ENCODE measurements around the gene SLC9A2. TPM values are rescaled to one million over a fixed set of nuclear protein-coding genes. Genes with fewer than 3 reads are reported as not detected.

The SLC9A2 gene
- total RNA-seq, 5 donors from 2014 or later (not counting 1 experiment from before 2014, with no cell fraction given) = not detected

DNA sequence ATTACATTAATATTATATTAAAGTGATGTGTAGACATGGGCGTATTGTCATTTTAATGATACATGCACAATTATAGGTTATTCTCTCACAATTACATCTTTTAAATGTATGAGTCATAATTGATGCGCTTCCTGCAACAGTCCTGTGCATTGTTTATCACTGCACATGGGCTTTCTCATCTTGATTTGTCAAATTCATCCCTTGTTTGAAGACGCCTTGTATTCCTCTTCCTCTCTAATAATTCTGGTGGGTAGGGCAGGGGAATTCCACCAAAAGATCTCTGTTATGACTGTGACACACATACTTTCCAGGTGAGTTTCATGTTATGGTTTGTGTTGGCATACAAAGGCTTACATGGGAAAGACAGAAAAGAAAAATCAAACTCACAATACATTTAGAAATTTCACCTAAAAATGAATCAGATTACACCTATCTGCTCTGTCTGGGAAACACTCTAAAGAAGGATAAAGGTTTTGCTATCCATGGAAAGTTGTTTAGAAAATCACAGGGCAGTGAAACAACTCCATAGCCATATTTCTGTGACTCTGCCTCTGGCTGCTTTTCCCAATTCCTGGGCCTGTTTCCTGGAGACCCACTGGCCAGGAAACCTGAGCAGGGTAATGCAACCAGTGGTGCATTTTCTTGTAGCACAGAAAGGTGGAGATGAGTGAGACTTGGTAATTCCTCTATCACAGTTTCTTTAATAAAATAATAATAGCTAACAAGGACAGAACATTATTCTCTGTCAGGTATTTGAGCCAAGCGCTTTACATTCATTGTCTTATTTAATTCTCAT lies 13.2 kb downstream of the SLC9A2 start:
- no peak overlapping the region for H3K27ac ChIP-seq (ENCODE audit: low read length)
- ChIA-PET POLR2A (no interaction called here), CTCF (no interaction called here)
- H3K27me3 Mint-ChIP-seq = peaks cover 0 to 4% of the 10 kb centered on the region in 2 donors
- H3K4me3 Mint-ChIP-seq = no peak overlapping the region
- H3K9me3 ChIP-seq = no peaks in the 10 kb centered on the region
- no peaks in the 10 kb centered on the region for H3K36me3 Mint-ChIP-seq
- H3K4me1 Mint-ChIP-seq = no peaks in the 10 kb centered on the region
- DNase-seq (no peak), ATAC-seq (replicated peaks in 1 of 4) (no peak)
- no peaks in the 10 kb centered on the region for H3K36me3 ChIP-seq (ENCODE audit: control insufficient read depth in 2 of 2, extremely low read depth in 1 of 2, insufficient read depth in 1 of 2, low read length in 1 of 2)
- H3K4me1 ChIP-seq (ENCODE audit: control insufficient read depth in 1 of 2, extremely low read depth in 1 of 2, insufficient read depth in 2 of 2, low read length in 2 of 2) = no peaks in the 10 kb centered on the region
- no peaks in the 10 kb centered on the region for H3K9me3 Mint-ChIP-seq
- no peak overlapping the region for H3K4me3 ChIP-seq (ENCODE audit: control insufficient read depth in 1 of 2, extremely low read depth in 1 of 2, low read length in 1 of 2)
- WGBS (ENCODE audit: insufficient coverage) = no CpG with 5 or more reads among the region's 4 CpGs
- peaks cover 0 to 3% of the 10 kb centered on the region in 2 experiments for H3K27me3 ChIP-seq (replicated peaks in 1 of 2; ENCODE audit: control insufficient read depth in 2 of 2, extremely low read depth in 1 of 2, insufficient read depth in 2 of 2, low read length in 1 of 2)
- no peak overlapping the region for H3K27ac Mint-ChIP-seq

DNA sequence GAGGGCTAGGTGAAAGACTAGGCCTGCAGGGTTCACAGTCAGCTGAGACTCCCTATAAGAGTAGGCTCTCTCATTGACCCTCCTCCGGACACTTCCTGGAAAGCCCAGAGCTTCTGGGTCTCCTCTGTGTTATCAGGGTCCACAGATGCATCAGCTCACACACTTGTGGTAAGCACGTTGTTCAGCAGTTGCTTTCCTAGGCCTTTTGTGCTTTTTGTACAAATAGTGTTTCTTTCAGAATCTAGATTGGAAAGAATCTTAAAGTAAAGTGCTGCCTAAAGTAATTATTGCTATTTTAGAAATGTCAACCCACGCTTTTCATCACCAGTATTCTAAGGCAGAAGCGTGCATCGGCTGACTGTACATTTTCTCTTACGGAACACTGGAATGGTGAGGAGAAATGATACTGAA lies 15.5 kb downstream of the SLC9A2 start:
- ATAC-seq (replicated peaks in 1 of 4) (no peak), DNase-seq (no peak)
- Mint-ChIP-seq H3K27ac (no peak overlapping the region), H3K4me3 (no peak overlapping the region), H3K9me3 (no peaks in the 10 kb centered on the region), H3K27me3 (peaks cover 0 to 6% of the 10 kb centered on the region in 2 donors), H3K4me1 (no peaks in the 10 kb centered on the region), H3K36me3 (no peaks in the 10 kb centered on the region)
- peaks cover 0 to 4% of the 10 kb centered on the region in 2 experiments for H3K27me3 ChIP-seq (replicated peaks in 1 of 2; ENCODE audit: control insufficient read depth in 2 of 2, extremely low read depth in 1 of 2, insufficient read depth in 2 of 2, low read length in 1 of 2)
- H3K4me1 ChIP-seq (ENCODE audit: control insufficient read depth in 1 of 2, extremely low read depth in 1 of 2, insufficient read depth in 2 of 2, low read length in 2 of 2) = no peaks in the 10 kb centered on the region
- ChIA-PET POLR2A (no interaction called here), CTCF (no interaction called here)
- no peak overlapping the region for H3K27ac ChIP-seq (ENCODE audit: low read length)
- no peaks in the 10 kb centered on the region for H3K9me3 ChIP-seq
- 100% methylated on average over 2 of the region's 6 CpGs for WGBS (ENCODE audit: insufficient coverage)
- no peak overlapping the region for H3K4me3 ChIP-seq (ENCODE audit: control insufficient read depth in 1 of 2, extremely low read depth in 1 of 2, low read length in 1 of 2)
- H3K36me3 ChIP-seq (ENCODE audit: control insufficient read depth in 2 of 2, extremely low read depth in 1 of 2, insufficient read depth in 1 of 2, low read length in 1 of 2) = no peaks in the 10 kb centered on the region

DNA sequence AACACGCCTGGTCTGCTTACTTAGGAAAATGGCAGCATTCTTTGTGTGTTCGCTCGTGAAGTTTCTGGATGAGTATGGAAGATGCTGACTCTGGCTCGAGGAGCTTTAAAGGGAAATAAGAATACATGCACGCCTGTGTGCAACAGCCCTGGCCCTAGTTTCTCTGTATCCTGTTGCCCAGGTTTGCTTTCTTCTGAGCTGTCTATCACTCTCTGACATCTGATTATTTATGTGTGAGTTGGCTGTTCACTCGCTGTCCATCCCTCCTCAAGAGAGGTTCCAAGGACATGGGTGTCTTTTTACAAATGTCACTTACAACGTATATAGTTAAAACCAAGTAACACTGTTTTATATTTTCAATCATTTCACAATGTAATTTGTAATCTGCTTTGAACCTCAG lies 16.0 kb downstream of the SLC9A2 start:
- Mint-ChIP-seq H3K9me3 (no peaks in the 10 kb centered on the region), H3K27ac (no peak overlapping the region), H3K27me3 (peaks cover 0 to 6% of the 10 kb centered on the region in 2 donors), H3K4me1 (no peaks in the 10 kb centered on the region), H3K36me3 (no peaks in the 10 kb centered on the region), H3K4me3 (no peak overlapping the region)
- H3K4me1 ChIP-seq (ENCODE audit: control insufficient read depth in 1 of 2, extremely low read depth in 1 of 2, insufficient read depth in 2 of 2, low read length in 2 of 2) = no peaks in the 10 kb centered on the region
- H3K27ac ChIP-seq (ENCODE audit: low read length) = no peak overlapping the region
- ChIA-PET POLR2A (no interaction called here), CTCF (no interaction called here)
- H3K36me3 ChIP-seq (ENCODE audit: control insufficient read depth in 2 of 2, extremely low read depth in 1 of 2, insufficient read depth in 1 of 2, low read length in 1 of 2) = no peaks in the 10 kb centered on the region
- H3K4me3 ChIP-seq (ENCODE audit: control insufficient read depth in 1 of 2, extremely low read depth in 1 of 2, low read length in 1 of 2) = no peak overlapping the region
- H3K27me3 ChIP-seq (replicated peaks in 1 of 2; ENCODE audit: control insufficient read depth in 2 of 2, extremely low read depth in 1 of 2, insufficient read depth in 2 of 2, low read length in 1 of 2) = peaks cover 0 to 4% of the 10 kb centered on the region in 2 experiments
- H3K9me3 ChIP-seq = no peaks in the 10 kb centered on the region
- no peak for DNase-seq
- no peak for ATAC-seq (replicated peaks in 1 of 4)
- WGBS (ENCODE audit: insufficient coverage) = 80% methylated on average over 1 of the region's 7 CpGs

GRCh38 chr2:102636283-102636907 lies 17.0 kb downstream of the SLC9A2 start:
- H3K9me3 ChIP-seq = no peaks in the 10 kb centered on the region
- peaks cover 0 to 4% of the 10 kb centered on the region in 2 experiments for H3K27me3 ChIP-seq (replicated peaks in 1 of 2; ENCODE audit: control insufficient read depth in 2 of 2, extremely low read depth in 1 of 2, insufficient read depth in 2 of 2, low read length in 1 of 2)
- ATAC-seq (replicated peaks in 1 of 4) (no peak), DNase-seq (no peak)
- POLR2A ChIA-PET = no interaction called here
- Mint-ChIP-seq H3K36me3 (no peaks in the 10 kb centered on the region), H3K27me3 (peaks cover 0 to 9% of the 10 kb centered on the region in 2 donors), H3K9me3 (no peaks in the 10 kb centered on the region), H3K27ac (no peak overlapping the region), H3K4me1 (no peaks in the 10 kb centered on the region), H3K4me3 (no peak overlapping the region)
- CTCF ChIA-PET = interaction anchor here in 1 of 2 donors (0.6 kb wide), 1 partner anchor 30 kb away, joined by 5 read pairs; no protein-coding TSS in a partner anchor
- 100% methylated on average over 2 of the region's 5 CpGs for WGBS (ENCODE audit: insufficient coverage)
- no peaks in the 10 kb centered on the region for H3K36me3 ChIP-seq (ENCODE audit: control insufficient read depth in 2 of 2, extremely low read depth in 1 of 2, insufficient read depth in 1 of 2, low read length in 1 of 2)
- no peak overlapping the region for H3K27ac ChIP-seq (ENCODE audit: low read length)
- no peak overlapping the region for H3K4me3 ChIP-seq (ENCODE audit: control insufficient read depth in 1 of 2, extremely low read depth in 1 of 2, low read length in 1 of 2)
- no peaks in the 10 kb centered on the region for H3K4me1 ChIP-seq (ENCODE audit: control insufficient read depth in 1 of 2, extremely low read depth in 1 of 2, insufficient read depth in 2 of 2, low read length in 2 of 2)

GRCh38 chr2:102637358-102637757 lies 18.0 kb downstream of the SLC9A2 start:
- no peak overlapping the region for H3K27ac ChIP-seq (ENCODE audit: low read length)
- ATAC-seq (replicated peaks in 1 of 4) (no peak), DNase-seq (no peak)
- no peaks in the 10 kb centered on the region for H3K36me3 Mint-ChIP-seq
- no peak overlapping the region for H3K27ac Mint-ChIP-seq
- no peaks in the 10 kb centered on the region for H3K9me3 Mint-ChIP-seq
- peaks cover under 1 to 10% of the 10 kb centered on the region in 2 donors for H3K27me3 Mint-ChIP-seq
- no peaks in the 10 kb centered on the region for H3K9me3 ChIP-seq
- CTCF ChIA-PET = no interaction called here
- no peaks in the 10 kb centered on the region for H3K4me1 Mint-ChIP-seq
- H3K27me3 ChIP-seq (replicated peaks in 1 of 2; ENCODE audit: control insufficient read depth in 2 of 2, extremely low read depth in 1 of 2, insufficient read depth in 2 of 2, low read length in 1 of 2) = peaks cover 0 to 4% of the 10 kb centered on the region in 2 experiments
- POLR2A ChIA-PET = no interaction called here
- H3K4me3 ChIP-seq (ENCODE audit: control insufficient read depth in 1 of 2, extremely low read depth in 1 of 2, low read length in 1 of 2) = no peak overlapping the region
- no peak overlapping the region for H3K4me3 Mint-ChIP-seq
- WGBS (ENCODE audit: insufficient coverage) = 67% methylated on average over 1 of the region's 4 CpGs
- H3K4me1 ChIP-seq (ENCODE audit: control insufficient read depth in 1 of 2, extremely low read depth in 1 of 2, insufficient read depth in 2 of 2, low read length in 2 of 2) = no peaks in the 10 kb centered on the region
- H3K36me3 ChIP-seq (ENCODE audit: control insufficient read depth in 2 of 2, extremely low read depth in 1 of 2, insufficient read depth in 1 of 2, low read length in 1 of 2) = no peaks in the 10 kb centered on the region

- peaks cover 0 to 15% of the 10 kb centered on the region in 2 experiments for H3K27me3 ChIP-seq (replicated peaks in 1 of 2; ENCODE audit: control insufficient read depth in 2 of 2, extremely low read depth in 1 of 2, insufficient read depth in 2 of 2, low read length in 1 of 2)
- no peak overlapping the region for H3K27ac ChIP-seq (ENCODE audit: low read length)
- Mint-ChIP-seq H3K4me1 (no peaks in the 10 kb centered on the region), H3K27ac (no peak overlapping the region), H3K36me3 (no peaks in the 10 kb centered on the region), H3K9me3 (no peaks in the 10 kb centered on the region), H3K27me3 (peaks cover 11 to 19% of the 10 kb centered on the region in 2 donors), H3K4me3 (no peak overlapping the region)
- ChIA-PET CTCF (no interaction called here), POLR2A (no interaction called here)
- H3K9me3 ChIP-seq = no peaks in the 10 kb centered on the region
- no peak overlapping the region for H3K4me3 ChIP-seq (ENCODE audit: control insufficient read depth in 1 of 2, extremely low read depth in 1 of 2, low read length in 1 of 2)
- ATAC-seq (replicated peaks in 1 of 4) (no peak), DNase-seq (no peak)
- H3K36me3 ChIP-seq (ENCODE audit: control insufficient read depth in 2 of 2, extremely low read depth in 1 of 2, insufficient read depth in 1 of 2, low read length in 1 of 2) = no peaks in the 10 kb centered on the region
- no peaks in the 10 kb centered on the region for H3K4me1 ChIP-seq (ENCODE audit: control insufficient read depth in 1 of 2, extremely low read depth in 1 of 2, insufficient read depth in 2 of 2, low read length in 2 of 2)
- WGBS (ENCODE audit: insufficient coverage) = 100% methylated on average over 1 of the region's 2 CpGs
Observed at GRCh38 chr2:102639429-102639828, 20.1 kb downstream of the SLC9A2 start.

Data from T-cell (primary cell).